ENCODE measurements around the gene TBC1D4.

TBC1D4 gene

GRCh38 chr13:75407473-75407872, 74.5 kb downstream of the TBC1D4 start:
- in situ Hi-C loops (cut with HindIII; ENCODE audit: low pct_ligation_motif_present, low pct_unique_long_range_greater_than_20kb, low sequenced_read_pairs): no loop called here
- DNase-seq: no peak

GRCh38 chr13:75405976-75406703, 75.8 kb downstream of the TBC1D4 start:
- in situ Hi-C loops (cut with HindIII; ENCODE audit: low pct_ligation_motif_present, low pct_unique_long_range_greater_than_20kb, low sequenced_read_pairs): no loop called here
- no peak for DNase-seq

GRCh38 chr13:75404726-75405125, 77.2 kb downstream of the TBC1D4 start:
- in situ Hi-C loops (cut with HindIII; ENCODE audit: low pct_ligation_motif_present, low pct_unique_long_range_greater_than_20kb, low sequenced_read_pairs): no loop called here
- DNase-seq: no peak

DNA sequence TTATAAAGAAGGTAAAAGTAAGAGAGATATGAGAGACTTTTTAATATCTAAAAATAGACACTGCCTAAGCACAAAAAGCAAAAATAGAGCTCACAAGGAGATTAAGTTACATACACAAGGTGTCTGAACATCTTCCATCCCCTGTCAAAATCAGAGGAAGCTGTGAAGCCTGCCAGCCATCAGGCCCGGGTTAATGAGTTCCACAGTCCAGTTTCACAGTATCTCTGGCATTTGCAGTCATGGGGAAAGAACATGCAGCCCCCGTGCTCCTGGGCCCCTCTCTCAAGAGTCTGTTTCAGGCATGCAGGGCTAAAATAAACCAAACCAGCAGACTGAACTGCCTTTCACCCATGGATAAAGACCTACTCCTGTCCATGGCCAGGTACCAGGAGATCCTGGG, 79.2 kb downstream of the TBC1D4 start:
- peak; percentile 17 for DNase-seq
- in situ Hi-C loops (cut with HindIII; ENCODE audit: low pct_ligation_motif_present, low pct_unique_long_range_greater_than_20kb, low sequenced_read_pairs): no loop called here

DNA sequence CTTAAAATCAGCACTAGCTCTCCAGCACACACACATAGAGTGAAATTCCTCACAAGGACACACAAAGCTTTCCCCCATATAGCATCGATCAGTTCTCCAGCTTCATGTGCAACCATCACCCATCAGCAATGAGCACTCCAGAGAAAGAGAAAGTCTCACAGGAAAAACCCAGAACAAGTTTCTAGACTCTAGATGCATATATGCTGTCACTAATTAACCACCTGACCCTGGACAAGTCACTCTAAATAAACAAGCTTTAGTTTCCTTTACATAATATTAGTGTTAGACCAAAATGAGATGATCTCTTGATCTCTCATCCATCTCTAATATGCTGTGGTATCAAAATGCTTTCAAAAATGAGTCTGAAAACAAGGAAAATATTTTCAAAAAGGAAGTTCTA, 81.2 kb downstream of the TBC1D4 start:
- in situ Hi-C loops (cut with HindIII; ENCODE audit: low pct_ligation_motif_present, low pct_unique_long_range_greater_than_20kb, low sequenced_read_pairs): no loop called here
- DNase-seq: no peak

DNA sequence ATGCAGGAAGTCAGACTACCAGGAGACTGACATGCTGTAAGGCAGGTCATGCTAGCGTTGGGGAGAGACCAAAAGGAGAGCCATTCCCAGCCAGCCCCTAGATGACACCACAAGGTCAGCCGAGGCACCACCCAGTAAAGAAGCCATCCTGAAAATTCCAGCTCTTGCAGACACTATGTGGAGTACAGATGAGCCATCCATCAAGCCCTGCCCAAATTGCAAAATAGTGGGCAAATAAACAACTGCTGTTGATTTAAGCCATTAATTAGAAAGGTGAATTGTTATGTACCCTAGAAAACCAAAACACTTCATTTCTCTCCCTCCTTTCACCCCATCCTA, 82.1 kb downstream of the TBC1D4 start:
- in situ Hi-C loops (cut with HindIII; ENCODE audit: low pct_ligation_motif_present, low pct_unique_long_range_greater_than_20kb, low sequenced_read_pairs): no loop called here
- DNase-seq: no peak

DNA sequence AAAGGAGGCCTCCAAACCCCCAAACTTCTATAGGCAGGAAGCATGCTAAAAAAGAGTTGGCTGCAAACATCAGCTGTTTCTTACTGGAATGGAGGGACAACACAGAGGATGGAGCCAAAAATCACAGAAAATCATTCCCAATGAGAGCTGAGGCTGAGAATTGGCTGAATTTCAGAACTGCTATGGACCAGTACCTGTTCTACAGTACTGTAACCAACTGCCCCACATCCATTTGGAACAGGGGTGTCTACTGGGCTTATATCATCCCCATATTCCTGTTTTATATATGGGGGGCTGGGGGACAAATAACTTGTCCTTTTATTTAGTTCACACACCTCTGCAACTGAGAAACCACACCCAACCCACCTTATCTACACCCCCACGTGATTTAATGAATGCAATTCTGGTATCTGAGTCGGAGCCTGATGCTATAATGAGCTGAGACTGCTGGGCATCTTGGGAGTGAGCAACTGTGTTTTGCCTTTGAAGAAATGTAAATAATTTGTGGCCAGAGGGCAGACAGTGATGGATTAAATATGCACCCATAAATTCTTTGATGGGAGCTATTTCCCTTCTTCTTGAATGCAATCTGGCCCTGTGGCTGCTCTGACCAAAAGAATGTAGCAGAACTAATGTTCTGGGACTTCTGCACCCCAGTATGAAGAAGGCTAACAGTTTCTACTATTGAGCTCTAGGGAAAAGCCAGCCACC, 82.6 kb downstream of the TBC1D4 start:
- in situ Hi-C loops (cut with HindIII; ENCODE audit: low pct_ligation_motif_present, low pct_unique_long_range_greater_than_20kb, low sequenced_read_pairs): no loop called here

DNA sequence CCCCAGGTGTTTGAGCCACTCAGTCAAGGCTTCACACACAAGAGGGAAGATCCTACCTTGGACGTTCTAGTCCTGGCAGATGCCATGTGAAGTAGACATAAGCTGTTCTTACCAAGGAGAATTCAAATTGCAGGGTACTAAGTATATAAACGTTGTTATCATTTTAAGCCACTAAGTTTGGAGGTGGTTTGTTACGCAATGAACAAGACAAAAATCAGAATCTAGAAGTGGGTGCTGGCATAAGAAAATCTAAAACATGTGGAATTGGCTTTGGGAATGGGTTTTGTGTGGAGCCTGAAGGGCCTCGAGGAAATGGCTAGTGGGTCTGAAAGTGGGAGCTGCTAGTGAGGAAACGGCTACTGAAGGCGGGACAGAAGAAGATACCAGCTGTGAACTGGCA, 83.9 kb downstream of the TBC1D4 start:
- in situ Hi-C loops (cut with HindIII; ENCODE audit: low pct_ligation_motif_present, low pct_unique_long_range_greater_than_20kb, low sequenced_read_pairs): no loop called here
- DNase-seq: no peak

More for the DNA sequence above, 82.6 kb downstream of the TBC1D4 start:
- no peak for DNase-seq

DNA sequence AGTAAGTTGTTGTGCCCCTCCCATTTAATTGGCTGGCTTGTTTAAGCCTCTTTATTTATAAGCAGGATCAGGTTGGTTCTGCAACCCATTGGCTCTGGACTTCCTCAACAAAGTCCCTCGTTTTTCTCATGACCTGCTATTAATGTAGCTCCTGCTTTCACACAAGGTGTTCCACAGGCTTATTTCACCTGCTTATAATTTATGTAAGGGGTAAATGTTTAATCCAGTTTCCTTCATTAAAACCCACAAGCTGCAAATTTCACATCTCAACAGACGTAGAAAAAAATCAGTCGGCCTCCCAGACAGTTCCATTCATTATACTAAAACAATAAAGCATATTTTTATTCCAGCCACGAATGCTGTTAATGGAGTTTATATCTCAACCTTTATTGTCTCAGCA, 86.1 kb downstream of the TBC1D4 start:
- in situ Hi-C loops (cut with HindIII; ENCODE audit: low pct_ligation_motif_present, low pct_unique_long_range_greater_than_20kb, low sequenced_read_pairs): no loop called here
- DNase-seq: no peak

GRCh38 chr13:75395066-75395465, 86.9 kb downstream of the TBC1D4 start:
- no peak for DNase-seq
- in situ Hi-C loops (cut with HindIII; ENCODE audit: low pct_ligation_motif_present, low pct_unique_long_range_greater_than_20kb, low sequenced_read_pairs): no loop called here

- DNase-seq: no peak
These were observed 88.0 kb downstream of the TBC1D4 start for GRCh38 chr13:75393839-75394520.

GRCh38 chr13:75391432-75392100, 90.4 kb downstream of the TBC1D4 start:
- no peak for DNase-seq
- in situ Hi-C loops (cut with HindIII; ENCODE audit: low pct_ligation_motif_present, low pct_unique_long_range_greater_than_20kb, low sequenced_read_pairs): no loop called here

More at GRCh38 chr13:75393839-75394520, 88.0 kb downstream of the TBC1D4 start:
- in situ Hi-C loops (cut with HindIII; ENCODE audit: low pct_ligation_motif_present, low pct_unique_long_range_greater_than_20kb, low sequenced_read_pairs): no loop called here

DNA sequence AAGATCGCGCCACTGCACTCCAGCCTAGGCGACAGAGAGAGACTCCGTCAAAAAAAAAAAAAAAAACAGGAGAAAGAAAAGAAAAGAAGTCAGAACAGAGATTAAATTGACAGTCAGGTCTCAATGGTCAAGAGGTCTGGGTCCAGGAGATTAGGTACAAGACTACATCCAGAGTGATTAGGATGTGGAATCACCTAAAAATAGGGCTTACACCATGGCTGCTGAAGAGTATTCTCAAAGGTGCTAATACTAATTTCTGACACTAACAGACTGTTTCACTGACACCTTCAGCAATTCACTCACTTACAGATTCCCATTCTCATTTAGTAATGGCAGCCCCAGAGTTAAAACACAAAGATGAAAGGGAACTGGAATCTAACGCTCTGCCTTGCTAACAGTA, 91.7 kb downstream of the TBC1D4 start:
- in situ Hi-C loops (cut with HindIII; ENCODE audit: low pct_ligation_motif_present, low pct_unique_long_range_greater_than_20kb, low sequenced_read_pairs): no loop called here
- DNase-seq: no peak

GRCh38 chr13:75385708-75386083, 96.3 kb downstream of the TBC1D4 start:
- in situ Hi-C loops (cut with HindIII; ENCODE audit: low pct_ligation_motif_present, low pct_unique_long_range_greater_than_20kb, low sequenced_read_pairs): no loop called here
- DNase-seq: no peak

- no peak for DNase-seq
- in situ Hi-C loops (cut with HindIII; ENCODE audit: low pct_ligation_motif_present, low pct_unique_long_range_greater_than_20kb, low sequenced_read_pairs): no loop called here
These were observed 96.9 kb downstream of the TBC1D4 start for GRCh38 chr13:75384879-75385707.

- no peak for DNase-seq
- in situ Hi-C loops (cut with HindIII; ENCODE audit: low pct_ligation_motif_present, low pct_unique_long_range_greater_than_20kb, low sequenced_read_pairs): no loop called here
These were observed 98.8 kb downstream of the TBC1D4 start for GRCh38 chr13:75383064-75383715.

- no peak for DNase-seq
- in situ Hi-C loops (cut with HindIII; ENCODE audit: low pct_ligation_motif_present, low pct_unique_long_range_greater_than_20kb, low sequenced_read_pairs): no loop called here
These were observed 103.7 kb downstream of the TBC1D4 start for GRCh38 chr13:75378301-75378700.

DNA sequence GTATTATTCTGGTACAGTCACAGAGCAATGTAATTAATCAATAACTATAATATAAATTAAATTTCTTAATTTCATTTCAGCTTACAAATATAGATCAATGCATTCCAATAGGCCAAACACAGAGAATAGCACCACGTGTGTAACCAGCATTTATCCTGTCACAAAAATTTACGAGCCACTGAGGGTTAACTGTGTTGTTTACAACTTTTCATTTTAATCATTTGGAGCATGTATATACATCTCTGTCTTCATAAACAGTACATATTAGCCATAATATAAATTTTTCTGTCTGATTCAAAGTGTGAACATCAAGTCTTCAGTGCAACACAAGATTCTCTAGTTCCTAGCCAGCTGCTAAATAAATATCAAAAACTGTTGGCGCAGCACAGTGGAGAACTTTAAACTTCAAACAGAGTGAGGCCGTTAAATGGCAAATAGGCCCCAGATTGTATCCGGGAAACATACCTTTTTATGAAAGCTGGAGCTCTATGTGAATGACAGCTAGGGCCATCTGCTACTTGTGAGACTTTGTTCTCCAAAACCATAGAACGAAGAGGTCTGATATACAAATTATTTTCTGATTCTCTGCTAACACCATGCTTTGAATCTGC, 105.1 kb downstream of the TBC1D4 start:
- no peak for DNase-seq
- in situ Hi-C loops (cut with HindIII; ENCODE audit: low pct_ligation_motif_present, low pct_unique_long_range_greater_than_20kb, low sequenced_read_pairs): no loop called here
